H1 (cell line): Measurements from ENCODE around the gene SOX6. TPM values are rescaled to one million over a fixed set of nuclear protein-coding genes. Genes with fewer than 3 reads are reported as not detected.

Experiments used
- CTCF ChIA-PET: fragments of 300-600 bp; sonication (Branson Sonifier 250); formaldehyde crosslinking; loops from one replicate; lab custom pipeline; 2021; ENCODE audit not compliant: partially characterized antibody; lab: Charles Lee
- POLR2A ChIA-PET: fragments of 300-600 bp; sonication (Branson Sonifier 250); formaldehyde crosslinking; loops from one replicate; lab custom pipeline; 2021; ENCODE audit warnings: inconsistent platforms; ENCODE audit not compliant: partially characterized antibody; lab: Charles Lee
- DNase-seq, 2 experiments: peaks; one replicate each; pipeline versions ENCODE4 v3.0.0 to v3.0.0-alpha.2; 2010 to 2022; ENCODE audit warnings: low spot score in 2 of 2, low read depth in 1 of 2, mixed read lengths in 1 of 2
- FAIRE-seq: peaks from 2 replicates; lab custom pipeline; 2011; peaks lifted over from hg19 to GRCh38; lab: Jason Lieb, UNC
- H2AFZ ChIP-seq: 2 replicates; pipeline ENCODE4 v1.8.1; 2012; ENCODE audit warnings: low read length, inconsistent platforms
- H2AK5ac ChIP-seq: 2 replicates; pipeline ENCODE4 v1.6.1; 2013; ENCODE audit warnings: low read depth, low read length
- H2BK120ac ChIP-seq: replicated peaks from 2 replicates; pipeline ENCODE3; 2013; ENCODE audit warnings: low read depth, low read length, inconsistent platforms
- H2BK12ac ChIP-seq: 2 replicates; pipeline ENCODE4 v1.6.1; 2013; ENCODE audit warnings: low read depth, low read length
- H2BK15ac ChIP-seq: 2 replicates; pipeline ENCODE4 v1.6.1; 2013; ENCODE audit warnings: low read length
- H2BK20ac ChIP-seq: 2 replicates; pipeline ENCODE4 v1.6.1; 2013; ENCODE audit warnings: low read length
- H2BK5ac ChIP-seq: 2 replicates; pipeline ENCODE4 v1.6.1; 2013; ENCODE audit warnings: low read depth, low read length
- H3K14ac ChIP-seq: 2 replicates; pipeline ENCODE4 v1.6.1; 2013; ENCODE audit warnings: inconsistent platforms; ENCODE audit not compliant: insufficient read length
- H3K18ac ChIP-seq: 2 replicates; pipeline ENCODE4 v1.6.1; 2013; ENCODE audit warnings: low read length; ENCODE audit errors: extremely low read depth
- H3K23ac ChIP-seq: 2 replicates; pipeline ENCODE4 v1.6.1; 2013; ENCODE audit warnings: inconsistent platforms; ENCODE audit not compliant: insufficient read length
- H3K23me2 ChIP-seq: 2 replicates; pipeline ENCODE4 v1.6.1; 2013; ENCODE audit warnings: low read depth, low read length
- H3K27ac ChIP-seq: 2 replicates; pipeline ENCODE4 v1.6.1; 2011; ENCODE audit warnings: low read depth, low read length, inconsistent platforms
- H3K27me3 ChIP-seq, 4 experiments: replicated peaks in 1 of 4; 1 replicate in 1 of 4; 2 replicates in 3 of 4; pipeline versions ENCODE4 v1.6.1 to v1.8.1; 2011 to 2013; ENCODE audit warnings: low read length in 3 of 4, mild to moderate bottlenecking in 3 of 4, inconsistent platforms in 2 of 4, mixed read lengths in 2 of 4, moderate library complexity in 1 of 4; ENCODE audit not compliant: control insufficient read depth in 3 of 4, insufficient read depth in 3 of 4; ENCODE audit errors: extremely low read depth in 1 of 4
- H3K36me3 ChIP-seq, 4 experiments: 2 replicates each; pipeline versions ENCODE4 v1.6.1 to v1.8.1; 2011 to 2013; ENCODE audit warnings: mild to moderate bottlenecking in 4 of 4, low read length in 3 of 4, moderate library complexity in 2 of 4, control low read depth in 1 of 4, inconsistent platforms in 1 of 4; ENCODE audit not compliant: insufficient read depth in 4 of 4, control insufficient read depth in 2 of 4
- H3K4ac ChIP-seq: replicated peaks from 2 replicates; pipeline ENCODE3; 2013; ENCODE audit warnings: low read length, low read depth, mixed read lengths, inconsistent platforms; ENCODE audit not compliant: insufficient read length
- H3K4me1 ChIP-seq, 4 experiments: replicated peaks in 1 of 4; 1 replicate in 1 of 4; 2 replicates in 3 of 4; pipeline versions ENCODE4 v1.6.1 to v1.8.1; 2011 to 2013; ENCODE audit warnings: low read length in 3 of 4, inconsistent platforms in 2 of 4, mixed read lengths in 1 of 4; ENCODE audit not compliant: insufficient read depth in 4 of 4, control insufficient read depth in 3 of 4
- H3K4me2 ChIP-seq, 2 experiments: 2 replicates each; pipeline versions ENCODE4 v1.6.1 to v1.8.1; 2011 to 2013; ENCODE audit warnings: low read depth in 2 of 2, low read length in 2 of 2, control low read depth in 1 of 2, inconsistent platforms in 1 of 2, mild to moderate bottlenecking in 1 of 2; ENCODE audit not compliant: insufficient read depth in 1 of 2
- H3K4me3 ChIP-seq, 4 experiments: fragments of 200-600, 300-600 bp in 1 of 4; sonication (generic), shearing (Covaris generic), sonication (Bioruptor Twin) in 1 of 4; 2 replicates each; pipeline versions ENCODE4 v1.5.1 to v1.8.1; 2011 to 2016; ENCODE audit warnings: low read length in 4 of 4, low read depth in 3 of 4, control low read depth in 2 of 4, inconsistent platforms in 2 of 4, mild to moderate bottlenecking in 2 of 4, mixed read lengths in 1 of 4, moderate library complexity in 1 of 4; ENCODE audit not compliant: insufficient read depth in 2 of 4; ENCODE audit errors: extremely low read depth in 1 of 4
- H3K56ac ChIP-seq: replicated peaks from 2 replicates; pipeline ENCODE3; 2013; ENCODE audit warnings: low read depth, mild to moderate bottlenecking, mixed read lengths, low read length, inconsistent platforms; ENCODE audit not compliant: insufficient read length
- H3K79me1 ChIP-seq: 2 replicates; pipeline ENCODE4 v1.6.1; 2013; ENCODE audit warnings: low read depth, low read length, control low read depth
- H3K79me2 ChIP-seq, 2 experiments: 2 replicates each; pipeline versions ENCODE4 v1.6.1 to v1.8.1; 2012 to 2013; ENCODE audit warnings: low read length in 2 of 2, mild to moderate bottlenecking in 2 of 2, inconsistent platforms in 1 of 2; ENCODE audit not compliant: insufficient read depth in 2 of 2, control insufficient read depth in 1 of 2
- H3K9ac ChIP-seq, 4 experiments: replicated peaks in 1 of 4; 1 replicate in 1 of 4; 2 replicates in 3 of 4; pipeline versions ENCODE4 v1.6.1 to v1.8.1; 2011 to 2013; ENCODE audit warnings: low read depth in 3 of 4, low read length in 3 of 4, control low read depth in 2 of 4, mild to moderate bottlenecking in 2 of 4, moderate library complexity in 2 of 4, inconsistent platforms in 1 of 4; ENCODE audit errors: extremely low read depth in 1 of 4
- H3K9me3 ChIP-seq, 2 experiments: 2 replicates each; pipeline versions ENCODE4 v1.6.1 to v1.8.1; 2012 to 2013; ENCODE audit warnings: mild to moderate bottlenecking in 2 of 2, moderate library complexity in 2 of 2, control low read depth in 1 of 2, inconsistent platforms in 1 of 2, low read depth in 1 of 2, low read length in 1 of 2, mixed read lengths in 1 of 2; ENCODE audit not compliant: insufficient read depth in 2 of 2
- H4K20me1 ChIP-seq, 2 experiments: replicated peaks in 1 of 2; 2 replicates each; pipeline versions ENCODE3 to v1.8.1; 2011 to 2013; ENCODE audit warnings: inconsistent platforms in 2 of 2, low read length in 2 of 2, mild to moderate bottlenecking in 1 of 2; ENCODE audit not compliant: insufficient read depth in 2 of 2, control insufficient read depth in 1 of 2
- H4K5ac ChIP-seq: 2 replicates; pipeline ENCODE4 v1.6.1; 2013; ENCODE audit warnings: low read length, low read depth, mixed read lengths, inconsistent platforms; ENCODE audit not compliant: insufficient read length
- H4K8ac ChIP-seq: 2 replicates; pipeline ENCODE4 v1.8.0; 2013; ENCODE audit warnings: mild to moderate bottlenecking, moderate library complexity, low read length, inconsistent platforms; ENCODE audit not compliant: insufficient read depth; ENCODE audit errors: extremely low read depth
- H4K91ac ChIP-seq: replicated peaks from 2 replicates; pipeline ENCODE3; 2013; ENCODE audit warnings: low read length, mixed read lengths, inconsistent platforms; ENCODE audit not compliant: insufficient read length
- HDAC2 ChIP-seq, 2 experiments: fragments of 300-600 bp in 1 of 2; sonication (generic) in 1 of 2; IDR thresholded peaks; 2 replicates each; pipeline ENCODE4 v1.6.1; 2011 to 2012; ENCODE audit warnings: low read depth in 2 of 2, low read length in 2 of 2, mild to moderate bottlenecking in 2 of 2, moderate library complexity in 2 of 2, borderline replicate concordance in 1 of 2, inconsistent platforms in 1 of 2
- HDAC6 ChIP-seq: IDR thresholded peaks from one replicate; pipeline ENCODE4 v1.7.1; 2012; ENCODE audit warnings: low read depth, mild to moderate bottlenecking, inconsistent platforms, low read length, moderate library complexity
- KDM5A ChIP-seq: fragments of 200-600 bp; IDR thresholded peaks from 2 replicates; pipeline ENCODE4 v1.7.1; 2012; ENCODE audit warnings: mild to moderate bottlenecking, low read length, inconsistent platforms, mixed read lengths
- POLR2AphosphoS5 ChIP-seq: IDR thresholded peaks from 2 replicates; pipeline ENCODE4 v1.6.1; 2011; ENCODE audit warnings: low read depth, low read length
- RAD21 ChIP-seq, 2 experiments: IDR thresholded peaks in 1 of 2; conservative IDR thresholded peaks in 1 of 2; 2 replicates each; pipeline ENCODE4 v1.6.1; 2011; ENCODE audit warnings: low read depth in 2 of 2, low read length in 2 of 2, improper control_type of control experiment in 1 of 2, inconsistent platforms in 1 of 2, mild to moderate bottlenecking in 1 of 2, moderate library complexity in 1 of 2
- RBBP5 ChIP-seq: IDR thresholded peaks from 2 replicates; pipeline ENCODE4 v1.7.1; 2012; ENCODE audit warnings: low read depth, mild to moderate bottlenecking, inconsistent platforms, low read length, moderate library complexity, borderline replicate concordance
- SAP30 ChIP-seq: fragments of 300-600 bp; sonication (generic); IDR thresholded peaks from 2 replicates; pipeline ENCODE4 v1.7.1; 2012; ENCODE audit warnings: low read length, moderate library complexity, mild to moderate bottlenecking, inconsistent platforms; ENCODE audit not compliant: insufficient read depth, insufficient replicate concordance
- SIN3A ChIP-seq, 2 experiments: IDR thresholded peaks in 1 of 2; conservative IDR thresholded peaks in 1 of 2; 2 replicates each; pipeline ENCODE4 v1.6.1; 2011 to 2012; ENCODE audit warnings: low read length in 2 of 2, improper control_type of control experiment in 1 of 2, low read depth in 1 of 2, mild to moderate bottlenecking in 1 of 2
- polyA plus RNA-seq, 7 experiments: library from polyadenylated mRNA; depleted of rRNA in 3 of 7; stranded (reverse) in 5 of 7; unstranded in 2 of 7; fragments of >200 nt in 5 of 7; fragments of 200-250 nt in 2 of 7; gene quantifications; 1 replicate in 5 of 7; 2 replicates in 1 of 7; 4 replicates in 1 of 7; pipeline versions ENCODE4 v1.2.1 to v1.2.3, GENCODE V29; 2011 to 2013; ENCODE audit warnings: missing spikeins in 2 of 7, mixed read lengths in 2 of 7
- total RNA-seq: library from RNA; stranded (reverse); fragmentation: NEBNext Ultra II Directional; extraction: Animal tissue kit (Norgen Biotek cat#: 25700); gene quantifications from 2 replicates; pipeline ENCODE4 v1.2.1, GENCODE V29; 2021

The SOX6 gene
- total and polyA plus RNA-seq, 2 of the 8 experiments (the other 6 are each of a cell fraction or from before 2014, with no cell fraction given) = 0.09 TPM; not detected in 1

- FAIRE-seq (no peak), DNase-seq (no peak)
- Histone ChIP-seq H2AK5ac (no peak overlapping the region), H3K23me2 (no peaks in the 10 kb centered on the region), H2BK15ac (no peak overlapping the region), H3K27ac (no peak overlapping the region), H2BK12ac (no peak overlapping the region), H3K56ac (no peak overlapping the region), H4K8ac (no peak overlapping the region), H2AFZ (no peak overlapping the region), H3K14ac (no peak overlapping the region), H3K27me3 (no peaks in the 10 kb centered on the region), H3K79me1 (no peaks in the 10 kb centered on the region), H4K91ac (no peak overlapping the region), H3K9ac (no peak overlapping the region), H4K5ac (no peak overlapping the region), H4K20me1 (no peaks in the 10 kb centered on the region), H3K36me3 (no peaks in the 10 kb centered on the region), H3K79me2 (no peaks in the 10 kb centered on the region), H3K23ac (no peak overlapping the region), H2BK120ac (no peak overlapping the region), H3K4me2 (no peak overlapping the region), H2BK20ac (no peak overlapping the region), H2BK5ac (no peak overlapping the region), H3K4me3 (no peak overlapping the region), H3K18ac (no peak overlapping the region), H3K9me3 (no peaks in the 10 kb centered on the region; a peak in 1 of 4 replicates), H3K4me1 (no peaks in the 10 kb centered on the region), H3K4ac (no peak overlapping the region)
- TF ChIP-seq POLR2AphosphoS5 (no peak), RAD21 (IDR thresholded peaks at IDR 0.05 in 1 of 2, conservative IDR thresholded peaks at IDR 0.05 in 1 of 2; ENCODE audit: low read depth in 2 of 2, low read length in 2 of 2) (no peak), HDAC6 (no peak), SAP30 (no peak), HDAC2 (IDR thresholded peaks at IDR 0.05; ENCODE audit: borderline replicate concordance in 1 of 2, low read depth in 2 of 2, low read length in 2 of 2) (no peak), RBBP5 (no peak), KDM5A (no peak), SIN3A (conservative IDR thresholded peaks at IDR 0.05 in 1 of 2, IDR thresholded peaks at IDR 0.05 in 1 of 2; ENCODE audit: low read depth in 1 of 2, low read length in 2 of 2) (no peak)
- ChIA-PET CTCF (no interaction called here), POLR2A (no interaction called here)
Measured at GRCh38 chr11:16266021-16266420, 90.3 kb downstream of the SOX6 start.
